Measurements from ENCODE around the gene SMC3.
A peak's percentile ranks its signal among the peaks of the same experiment; 100 is the strongest.

SMC3 gene

GRCh38 chr10:110577056-110577455, 9.6 kb downstream of the SMC3 start:
- Mint-ChIP-seq H3K9me3 (no peaks in the 10 kb centered on the region), H3K36me3 (ENCODE audit: low read depth) (peaks cover 51% of the 10 kb centered on the region), H3K27ac (no peak overlapping the region), H3K4me3 (no peak overlapping the region), H3K27me3 (ENCODE audit: low read depth) (no peaks in the 10 kb centered on the region), H3K4me1 (peaks cover 9% of the 10 kb centered on the region)
- no peak for TF ChIP-seq CTCF (IDR thresholded peaks at IDR 0.05; ENCODE audit: unreplicated experiment in 3 of 3)

- Mint-ChIP-seq H3K4me3 (no peak overlapping the region), H3K9me3 (no peaks in the 10 kb centered on the region), H3K27ac (no peak overlapping the region), H3K4me1 (no peaks in the 10 kb centered on the region), H3K36me3 (ENCODE audit: low read depth) (peaks cover 69% of the 10 kb centered on the region), H3K27me3 (ENCODE audit: low read depth) (no peaks in the 10 kb centered on the region)
- no peak for TF ChIP-seq CTCF (IDR thresholded peaks at IDR 0.05; ENCODE audit: unreplicated experiment in 3 of 3)
Observed at GRCh38 chr10:110584006-110584405, 16.5 kb downstream of the SMC3 start.

GRCh38 chr10:110591760-110592159, 24.3 kb downstream of the SMC3 start:
- H3K27me3 Mint-ChIP-seq (ENCODE audit: low read depth): no peaks in the 10 kb centered on the region
- no peaks in the 10 kb centered on the region for H3K9me3 Mint-ChIP-seq
- no peak overlapping the region for H3K27ac Mint-ChIP-seq
- TF ChIP-seq CTCF (IDR thresholded peaks at IDR 0.05; ENCODE audit: unreplicated experiment in 3 of 3): no peak
- H3K4me1 Mint-ChIP-seq: no peaks in the 10 kb centered on the region
- no peak overlapping the region for H3K4me3 Mint-ChIP-seq
- H3K36me3 Mint-ChIP-seq (ENCODE audit: low read depth): peaks cover 75% of the 10 kb centered on the region

- H3K9me3 Mint-ChIP-seq: no peaks in the 10 kb centered on the region
- H3K4me1 Mint-ChIP-seq: no peaks in the 10 kb centered on the region
- H3K27ac Mint-ChIP-seq: no peak overlapping the region
- H3K4me3 Mint-ChIP-seq: no peak overlapping the region
- H3K27me3 Mint-ChIP-seq (ENCODE audit: low read depth): no peaks in the 10 kb centered on the region
- peaks cover 68% of the 10 kb centered on the region for H3K36me3 Mint-ChIP-seq (ENCODE audit: low read depth)
- no peak for TF ChIP-seq CTCF (IDR thresholded peaks at IDR 0.05; ENCODE audit: unreplicated experiment in 3 of 3)
Observed at GRCh38 chr10:110597476-110597875, 30.0 kb downstream of the SMC3 start.

- no peaks in the 10 kb centered on the region for H3K9me3 Mint-ChIP-seq
Observed at GRCh38 chr10:110600487-110601101, 33.1 kb downstream of the SMC3 start.

More at GRCh38 chr10:110600487-110601101, 33.1 kb downstream of the SMC3 start:
- no peaks in the 10 kb centered on the region for H3K4me1 Mint-ChIP-seq
- peak; percentile 42 to 65 (median 49) for TF ChIP-seq CTCF (IDR thresholded peaks at IDR 0.05; ENCODE audit: unreplicated experiment in 3 of 3)
- H3K27ac Mint-ChIP-seq: no peak overlapping the region
- H3K27me3 Mint-ChIP-seq (ENCODE audit: low read depth): no peaks in the 10 kb centered on the region
- no peak overlapping the region for H3K4me3 Mint-ChIP-seq
- H3K36me3 Mint-ChIP-seq (ENCODE audit: low read depth): peaks cover 69% of the 10 kb centered on the region

Data from nephron (organoid).